IPS-NIHi7 (cell line): ENCODE data around the gene CUL5.
A peak's percentile ranks its signal among the peaks of the same experiment; 100 is the strongest.

ENCODE experiments used
- DNase-seq: peaks from one replicate; pipeline ENCODE4 v3.0.0; 2012; ENCODE audit warnings: mixed read lengths; ENCODE audit errors: extremely low spot score

Gene CUL5

DNA sequence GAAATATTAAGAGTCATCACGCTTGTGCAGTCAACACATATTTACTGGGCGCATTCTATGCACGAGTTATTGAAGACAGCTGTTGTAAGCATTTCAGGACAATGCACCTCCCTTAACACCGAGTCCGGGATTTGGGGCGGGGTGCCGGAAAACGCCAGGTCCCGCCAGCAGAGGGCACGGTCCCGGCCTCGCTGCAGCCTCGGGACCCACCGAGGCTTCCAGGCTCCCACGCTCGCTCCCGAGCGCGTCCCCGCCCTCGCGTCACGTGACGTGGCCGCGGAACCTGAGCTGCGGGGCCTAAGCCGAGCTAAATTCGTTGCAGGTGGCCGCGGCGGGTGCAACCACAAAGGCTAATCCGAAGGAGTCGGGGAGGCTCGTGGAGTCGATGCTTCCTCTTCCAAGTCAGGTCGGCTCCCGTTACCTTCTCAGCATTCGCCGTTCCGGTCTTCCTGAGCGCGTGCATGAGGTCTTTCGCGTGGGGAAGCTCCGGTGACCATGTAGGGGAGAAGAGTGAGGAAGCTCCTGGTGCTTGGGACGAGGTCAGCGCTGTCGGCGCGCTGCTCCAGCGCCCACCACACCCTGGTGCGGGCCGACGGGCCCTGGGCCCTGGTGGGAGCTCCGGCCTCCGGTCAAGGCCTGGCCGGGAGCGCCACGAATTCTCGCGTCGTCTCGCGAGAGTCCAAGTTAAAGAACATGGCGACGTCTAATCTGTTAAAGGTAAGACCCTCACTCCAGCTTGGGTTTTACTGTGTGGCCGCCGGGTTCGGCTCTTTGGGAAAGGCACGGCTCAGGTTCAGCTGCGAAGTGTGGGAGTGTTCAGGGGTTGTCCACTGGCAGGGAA is at the start of gene CUL5:
TSS of gene CUL5 (plus strand) at position 243 of the 841 bp plus-strand sequence. CDS start at position 694, 451 bp downstream.
- DNase-seq, result peak; percentile 90

DNA sequence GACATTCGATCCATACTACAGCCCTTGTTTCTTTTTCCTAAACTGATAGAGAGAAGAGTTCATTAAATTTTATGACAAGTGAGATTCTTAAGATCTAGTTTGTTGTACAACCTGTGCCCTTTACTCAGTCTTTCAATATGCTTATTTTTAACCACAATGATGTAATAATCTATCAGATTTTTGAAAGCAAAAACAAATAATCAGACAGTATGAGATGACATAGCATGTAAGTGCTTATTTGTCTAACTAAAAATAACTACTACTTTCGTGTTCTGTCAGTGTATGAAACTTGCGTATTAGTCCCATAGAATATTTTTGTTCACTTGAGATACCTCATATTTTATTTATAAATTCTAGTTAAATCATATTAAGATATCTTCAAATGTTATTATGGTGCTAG is 47.2 kb upstream of the CUL5 start:
- no peak for DNase-seq

DNA sequence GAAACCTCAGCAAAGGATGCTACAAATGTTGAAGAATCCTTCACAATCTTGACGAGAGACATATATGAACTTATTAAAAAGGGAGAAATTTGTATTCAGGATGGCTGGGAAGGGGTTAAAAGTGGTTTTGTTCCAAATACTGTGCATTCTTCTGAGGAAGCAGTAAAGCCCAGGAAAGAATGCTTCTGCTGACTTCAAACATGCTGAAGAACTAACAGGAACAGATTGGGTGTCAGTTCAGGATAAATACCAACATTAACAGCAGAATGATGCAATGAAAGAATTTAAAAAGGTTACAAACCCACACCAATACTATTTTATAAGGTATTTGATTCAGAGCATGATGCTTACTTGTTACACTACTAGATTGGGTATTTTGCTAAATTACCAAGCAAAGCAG is 46.5 kb upstream of the CUL5 start:
- DNase-seq, result no peak

DNA sequence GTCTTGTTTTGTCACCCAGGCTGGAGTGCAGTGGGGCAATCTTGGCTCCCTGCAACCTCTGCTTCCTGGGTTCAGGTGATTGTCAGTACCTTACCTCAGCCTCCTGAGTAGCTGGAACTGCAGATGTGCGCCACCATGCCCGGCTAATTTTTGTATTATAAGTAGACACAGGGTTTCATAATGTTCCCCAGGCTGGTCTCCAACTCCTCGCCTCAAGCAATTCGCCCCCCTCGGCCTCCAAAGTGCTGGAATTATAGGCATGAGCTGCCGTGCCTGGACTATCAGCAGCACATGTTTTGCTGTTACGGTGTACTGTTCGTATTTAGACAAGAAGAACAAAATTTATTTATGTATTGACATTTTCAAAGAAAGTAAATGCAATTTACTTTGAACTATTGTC is 45.6 kb upstream of the CUL5 start:
- DNase-seq, result no peak

DNA sequence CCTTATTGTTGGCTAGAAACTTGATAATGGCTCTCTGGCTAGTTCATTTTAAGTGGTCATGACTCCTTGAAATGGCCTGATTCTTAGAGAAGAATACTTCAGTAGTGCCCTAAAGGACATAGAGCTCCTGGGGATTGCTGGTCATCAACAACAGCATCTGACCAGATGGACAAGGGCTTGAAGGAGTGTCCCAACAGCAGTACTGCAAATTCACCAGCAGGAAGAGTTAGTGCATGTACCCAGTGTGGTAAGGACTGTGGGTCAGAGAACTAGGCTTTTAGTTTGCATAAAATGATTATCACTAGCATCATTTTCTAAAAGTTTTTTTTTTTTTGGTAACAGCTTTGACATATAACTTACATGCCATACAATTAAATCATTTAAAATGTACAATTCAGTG is 39.5 kb upstream of the CUL5 start:
- peak; percentile 35 for DNase-seq

DNA sequence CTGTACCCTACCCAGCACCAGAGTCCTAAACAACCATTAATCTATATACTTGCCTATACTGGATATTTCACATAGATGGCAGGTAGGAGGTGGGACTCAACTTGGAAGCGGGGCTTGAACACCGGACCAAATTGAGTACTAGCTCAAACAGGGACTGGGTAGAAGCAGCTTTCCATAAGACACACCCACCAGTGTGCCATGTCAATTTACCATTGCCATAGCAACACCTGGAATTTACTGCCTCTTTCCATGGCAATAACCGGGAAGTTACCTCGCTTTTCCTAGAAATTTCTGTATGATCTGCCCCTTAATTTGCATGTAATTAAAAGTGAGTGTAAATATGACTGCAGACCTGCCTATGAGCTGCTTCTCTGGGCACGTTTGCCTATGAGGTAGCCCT is 38.6 kb upstream of the CUL5 start:
- no peak for DNase-seq

DNA sequence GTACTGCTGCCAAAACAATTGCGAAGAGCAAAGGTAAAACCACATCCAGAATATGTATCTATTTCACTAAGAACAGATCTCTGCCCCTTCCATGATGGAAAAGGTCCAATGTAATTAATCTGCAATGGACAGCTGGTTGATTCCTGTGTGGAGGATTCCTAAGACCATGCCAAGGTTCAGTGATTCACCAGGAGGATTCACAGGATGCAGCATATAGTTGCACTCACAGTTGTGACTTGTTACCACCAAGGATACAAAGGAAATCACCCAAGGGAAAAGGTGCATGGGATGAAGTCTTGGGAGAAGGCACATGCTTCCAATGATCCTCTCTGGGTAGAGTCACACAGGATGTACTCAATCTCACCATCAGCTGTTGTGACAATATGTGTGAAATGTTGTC is 35.1 kb upstream of the CUL5 start:
- DNase-seq, result no peak

DNA sequence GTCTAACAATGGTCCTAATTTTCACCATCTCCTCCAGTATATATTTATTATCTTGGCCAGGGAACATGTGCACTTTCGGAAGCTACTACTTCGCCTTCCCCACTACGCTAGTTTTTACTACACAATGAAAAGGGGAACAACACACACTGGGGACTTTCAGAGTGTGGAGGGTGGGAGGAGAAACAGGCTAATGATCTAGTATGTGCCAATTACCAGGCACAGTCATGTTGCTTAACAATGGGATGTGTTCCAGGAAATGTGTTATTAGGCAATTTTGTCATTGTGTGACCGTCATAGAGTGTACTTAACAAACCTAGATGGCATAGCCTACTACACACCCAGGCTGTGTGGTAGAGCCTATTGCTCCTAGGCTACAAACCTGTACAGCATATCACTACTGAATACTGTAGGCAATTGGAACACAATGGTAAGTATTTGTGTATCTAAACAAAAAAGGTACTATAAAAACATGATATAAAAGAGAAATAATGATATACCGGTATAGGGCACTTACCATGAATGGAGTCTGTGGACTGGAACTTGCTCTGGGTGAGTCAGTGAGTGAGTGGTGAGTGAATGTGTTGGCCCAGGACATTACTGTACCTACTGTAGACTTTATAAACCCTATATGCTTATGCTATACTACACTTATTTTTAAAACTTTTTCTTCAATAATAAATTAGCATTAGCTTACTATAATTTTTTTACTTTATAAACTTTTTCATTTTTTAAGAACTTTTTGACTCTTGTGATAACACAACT is 20.1 kb upstream of the CUL5 start:
- no peak for DNase-seq

DNA sequence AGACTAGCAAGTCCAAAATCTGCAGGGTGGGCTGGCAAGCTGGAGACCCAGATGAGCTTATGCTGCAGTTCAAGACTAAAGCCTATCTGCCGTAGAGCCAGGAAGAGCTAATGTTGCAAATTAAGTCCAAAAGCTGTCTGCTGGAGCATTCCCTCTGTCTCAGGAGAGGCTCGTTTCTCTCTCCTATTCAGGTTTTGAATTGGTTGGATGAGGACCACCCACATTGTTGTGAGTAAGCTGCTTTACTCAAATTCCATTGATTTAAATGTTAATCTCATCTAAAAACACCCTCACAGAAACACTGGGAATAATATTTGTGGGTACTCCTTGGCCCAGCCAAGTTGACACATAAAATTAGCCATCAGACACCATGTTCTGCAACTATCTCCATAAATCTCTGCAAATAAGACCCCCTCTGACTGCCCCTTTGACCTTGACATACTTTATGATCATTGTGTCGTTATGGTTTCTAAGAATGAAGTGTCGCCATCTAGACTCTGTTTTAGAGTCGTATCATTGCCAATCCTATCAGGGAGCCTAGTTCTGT is 16.8 kb upstream of the CUL5 start:
- DNase-seq, result peak; percentile 30

DNA sequence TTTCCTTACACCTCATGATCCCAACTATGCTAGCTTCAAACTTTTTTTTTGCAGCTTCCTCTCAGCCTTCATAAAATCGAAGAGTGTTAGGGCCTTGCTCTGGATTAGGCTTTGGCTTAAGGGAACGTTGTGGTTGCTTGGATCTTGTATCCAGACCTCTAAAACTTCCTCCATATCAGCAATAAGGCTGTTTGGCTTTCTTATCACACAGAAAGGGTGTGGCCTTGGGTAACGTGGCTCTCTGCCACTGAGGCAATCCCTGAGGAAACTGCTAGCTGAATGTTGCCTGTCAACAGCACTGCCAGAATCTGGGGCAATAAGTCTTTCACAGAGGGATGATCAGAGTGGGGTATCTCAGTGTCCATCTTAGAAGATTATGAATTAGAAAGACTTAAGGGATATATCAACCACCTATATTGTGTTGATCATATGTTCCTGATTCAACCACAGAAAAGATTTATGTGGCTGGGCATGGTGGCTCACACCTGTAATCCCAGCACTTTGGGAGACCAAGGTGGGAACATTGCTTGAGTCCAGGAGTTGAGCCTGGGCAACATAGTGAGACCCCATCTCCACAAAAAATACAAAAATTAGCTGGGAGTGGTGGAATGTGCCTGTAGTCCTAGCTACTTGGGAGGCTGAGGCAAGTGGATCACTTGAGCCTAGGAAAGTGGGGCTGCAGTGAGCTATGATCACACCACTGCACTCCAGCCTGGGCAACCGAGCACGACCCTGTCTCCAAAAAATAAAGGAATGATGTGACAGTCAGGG is 12.5 kb upstream of the CUL5 start:
- no peak for DNase-seq

DNA sequence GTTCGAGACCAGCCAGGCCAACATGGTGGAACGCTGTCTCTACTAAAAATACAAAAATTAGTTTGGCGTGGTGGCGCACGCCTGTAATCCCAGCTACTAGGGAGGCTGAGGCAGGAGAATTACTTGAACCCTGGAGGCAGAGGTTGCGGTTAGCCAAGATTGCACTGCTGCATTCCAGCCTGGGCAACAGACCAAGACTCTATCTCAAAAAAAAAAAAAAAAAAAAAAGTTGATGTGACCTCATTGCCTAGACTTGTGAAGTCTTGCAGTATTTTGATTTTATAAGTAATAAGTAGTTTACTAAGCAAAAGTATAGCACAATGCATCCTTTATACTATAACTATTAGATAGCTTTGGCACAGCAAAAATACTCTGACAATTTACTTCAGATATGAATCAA is 9.9 kb upstream of the CUL5 start:
- no peak for DNase-seq

DNA sequence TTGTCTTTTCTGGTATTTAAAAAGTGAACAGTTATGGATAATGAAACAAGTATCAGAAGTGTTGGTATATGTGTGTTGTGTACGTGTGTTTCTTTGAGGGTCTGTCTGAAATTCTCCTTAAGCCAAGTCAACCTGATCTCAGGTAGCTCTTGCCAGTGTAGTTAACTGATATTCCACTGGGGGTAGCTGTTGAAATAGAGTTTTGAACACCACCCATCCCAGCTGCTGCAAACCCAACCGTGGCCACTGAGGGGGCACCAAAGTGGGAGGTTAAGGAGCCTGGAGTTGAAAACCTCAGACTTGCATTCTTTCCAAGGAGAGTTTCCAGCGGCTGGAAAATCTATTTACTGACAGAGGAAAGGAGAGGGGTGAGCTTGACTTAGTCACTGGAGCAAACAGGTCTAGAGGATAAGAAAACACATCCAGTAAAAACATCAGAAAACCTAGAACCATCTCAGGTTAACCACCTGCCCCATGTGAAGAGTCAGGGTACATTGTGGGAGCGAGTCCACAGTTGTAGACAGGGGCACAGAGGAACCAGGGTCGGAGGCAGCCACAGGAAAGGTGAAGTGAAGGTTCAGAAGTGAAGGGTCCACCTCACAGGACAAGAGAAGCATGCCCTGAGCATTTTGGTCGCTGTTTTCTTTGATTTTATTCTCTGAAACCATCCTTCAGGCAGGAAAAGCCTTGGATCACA is 8.8 kb upstream of the CUL5 start:
- peak; percentile 92 for DNase-seq

DNA sequence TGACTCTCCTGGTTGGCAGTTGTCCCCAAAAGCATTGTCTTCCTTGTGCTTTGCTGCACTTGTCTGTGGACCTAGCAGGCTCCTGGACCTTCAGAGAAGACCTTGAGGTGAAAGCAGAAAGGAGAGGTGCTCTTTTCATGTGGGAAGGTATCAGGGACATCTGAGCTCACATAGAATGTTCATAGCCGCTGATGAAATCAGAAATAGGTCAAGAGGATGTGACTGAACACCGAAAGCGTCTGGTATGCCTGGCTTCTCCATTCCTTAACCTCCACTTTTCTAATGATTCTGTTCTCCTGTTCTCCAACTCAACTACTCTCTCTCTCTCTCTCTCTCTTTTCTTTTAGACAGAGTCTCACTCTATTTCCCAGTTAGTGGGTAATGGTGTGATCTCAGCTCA is 6.2 kb upstream of the CUL5 start:
- no peak for DNase-seq

DNA sequence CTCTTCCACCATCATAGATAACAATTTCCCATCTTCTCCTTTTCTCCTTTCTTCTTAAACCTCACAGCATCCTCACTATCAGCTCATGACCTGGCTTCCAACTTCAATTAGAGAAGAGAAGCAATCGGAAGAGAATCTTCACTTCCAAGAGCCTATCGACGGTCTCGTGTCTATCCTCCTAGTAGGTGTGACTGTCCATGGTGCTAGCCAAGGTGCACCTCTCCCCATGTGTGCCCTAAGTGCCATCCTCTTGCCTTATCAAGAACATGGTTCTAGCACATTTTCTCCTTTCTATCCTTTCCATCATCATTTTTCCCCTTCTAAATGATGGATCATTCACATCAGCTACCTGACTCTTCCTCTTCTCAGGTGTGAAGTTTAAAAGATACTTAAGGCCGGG is 5.1 kb upstream of the CUL5 start:
- DNase-seq, result no peak

DNA sequence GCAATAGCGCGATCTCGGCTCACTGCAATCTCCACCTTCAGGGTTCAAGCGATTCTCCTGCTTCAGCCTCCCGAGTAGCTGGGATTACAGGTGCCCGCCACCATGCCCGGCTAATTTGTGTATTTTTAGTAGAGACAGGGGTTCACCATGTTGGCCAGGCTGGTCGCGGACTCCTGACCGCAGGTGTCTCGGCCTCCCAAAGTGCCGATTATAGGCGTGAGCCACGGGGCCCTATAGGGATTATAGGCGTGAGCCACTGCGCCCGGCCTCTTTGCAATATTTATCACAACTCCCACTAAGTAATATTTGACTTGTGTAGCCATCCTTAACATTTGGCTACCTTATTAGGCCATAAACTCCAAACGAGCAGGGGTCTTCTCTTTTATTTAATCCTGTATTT is 879 bp upstream of the CUL5 start:
- no peak for DNase-seq

DNA sequence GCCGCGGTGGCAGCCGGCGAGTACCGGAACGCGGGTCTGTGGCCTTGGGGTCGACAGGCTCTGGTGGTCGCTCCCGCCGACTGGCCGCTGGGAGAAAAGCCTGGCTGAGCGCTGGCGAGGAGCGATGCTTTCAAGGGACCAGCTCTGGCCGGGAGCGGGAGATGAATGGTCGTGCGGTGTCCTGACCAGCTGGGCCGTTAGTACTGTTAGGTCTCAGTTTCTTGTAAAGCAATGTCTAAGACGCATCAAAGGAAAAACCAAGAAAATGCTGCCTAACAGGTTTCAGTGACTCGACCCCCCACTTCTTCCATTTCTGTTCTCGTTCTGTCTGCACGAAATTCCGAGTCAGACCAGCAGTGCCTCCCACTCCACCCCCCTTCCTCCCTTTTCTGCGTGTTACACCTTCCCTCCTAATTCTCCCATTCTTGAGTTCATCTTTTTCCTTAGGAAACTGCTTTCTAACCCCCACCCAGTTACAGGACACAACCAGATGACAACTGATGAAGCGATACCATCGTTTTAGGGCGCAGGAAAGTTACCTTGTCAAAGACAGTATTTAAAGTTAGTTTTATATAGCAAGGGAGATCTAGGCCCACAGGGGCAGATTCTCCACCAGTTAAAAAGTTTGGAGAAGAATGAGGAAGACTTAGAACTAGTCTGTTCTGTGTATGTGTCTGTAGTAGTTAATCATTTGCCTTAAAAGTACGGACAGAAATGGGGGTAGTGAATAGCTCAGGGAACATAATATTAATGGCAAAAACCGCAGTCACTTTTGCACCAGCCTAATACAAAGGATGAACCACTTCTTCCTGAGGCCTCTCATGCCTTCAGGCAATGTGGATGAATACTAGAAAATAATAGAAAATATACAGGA is 1.0 kb downstream of the CUL5 start:
- DNase-seq, result peak; percentile 27

DNA sequence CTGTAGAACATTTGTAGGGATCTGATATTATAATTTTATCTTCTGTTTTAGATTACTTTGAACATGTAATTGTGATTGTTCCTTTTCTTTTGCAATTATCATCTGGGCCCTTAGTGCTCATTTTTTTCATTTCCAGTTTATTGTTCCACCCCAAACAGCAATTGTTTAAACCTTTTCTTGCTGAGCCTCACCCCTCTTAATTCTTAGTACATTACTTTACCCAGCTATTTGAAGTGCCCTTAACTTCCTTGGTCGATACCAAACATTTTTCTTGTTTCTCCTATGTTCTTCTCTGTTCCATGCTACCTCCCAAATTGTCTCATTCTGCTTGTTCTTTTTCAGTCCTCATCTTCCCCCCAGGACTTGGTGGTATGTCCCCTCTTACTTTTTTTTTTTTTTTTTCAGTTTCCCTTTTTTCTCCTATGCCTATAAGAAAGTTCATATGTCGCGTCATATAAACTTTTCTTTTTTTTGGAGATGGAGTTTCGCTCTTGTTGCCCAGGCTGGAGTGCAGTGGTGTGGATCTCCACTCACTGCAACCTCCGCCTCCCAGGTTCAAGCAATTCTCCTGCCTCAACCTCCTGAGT is 3.5 kb downstream of the CUL5 start:
- no peak for DNase-seq

DNA sequence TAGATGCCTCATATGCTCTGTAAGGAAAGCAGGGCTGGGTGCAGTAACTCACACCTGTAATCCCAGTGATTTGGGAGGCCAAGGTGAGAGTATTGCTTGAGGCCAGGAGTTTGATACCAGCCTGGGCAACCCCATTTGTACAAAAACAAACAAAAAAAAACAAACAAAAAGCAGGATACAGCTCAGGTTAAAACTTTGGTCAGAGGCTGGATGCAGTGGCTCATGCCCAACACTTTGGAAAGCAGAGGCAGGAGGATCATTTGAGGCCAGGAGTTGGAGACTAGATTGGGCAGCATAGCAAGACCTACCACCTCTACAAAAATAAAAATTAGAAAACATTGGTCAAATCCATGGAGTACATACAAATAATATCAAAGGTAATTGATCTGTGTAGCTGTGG is 7.9 kb downstream of the CUL5 start:
- no peak for DNase-seq

DNA sequence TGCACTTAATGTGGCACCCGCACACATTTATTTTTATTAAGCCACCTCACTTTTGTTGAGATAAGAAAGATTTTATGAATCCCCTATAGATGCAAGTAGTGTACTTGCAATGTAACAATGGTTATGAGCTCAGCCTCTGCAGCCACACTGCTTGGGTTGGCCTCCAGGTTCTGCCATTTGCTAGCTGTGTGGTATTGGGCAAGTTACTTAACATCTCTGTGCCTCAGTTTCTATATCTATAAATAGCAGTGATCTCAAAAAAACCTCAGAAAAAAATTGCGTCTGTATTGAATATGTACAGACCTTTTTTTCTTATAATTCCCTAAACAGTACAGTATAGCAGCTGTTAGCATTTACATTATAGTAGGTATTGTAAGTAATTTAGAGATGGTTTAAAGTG is 10.0 kb downstream of the CUL5 start:
- DNase-seq, result no peak

DNA sequence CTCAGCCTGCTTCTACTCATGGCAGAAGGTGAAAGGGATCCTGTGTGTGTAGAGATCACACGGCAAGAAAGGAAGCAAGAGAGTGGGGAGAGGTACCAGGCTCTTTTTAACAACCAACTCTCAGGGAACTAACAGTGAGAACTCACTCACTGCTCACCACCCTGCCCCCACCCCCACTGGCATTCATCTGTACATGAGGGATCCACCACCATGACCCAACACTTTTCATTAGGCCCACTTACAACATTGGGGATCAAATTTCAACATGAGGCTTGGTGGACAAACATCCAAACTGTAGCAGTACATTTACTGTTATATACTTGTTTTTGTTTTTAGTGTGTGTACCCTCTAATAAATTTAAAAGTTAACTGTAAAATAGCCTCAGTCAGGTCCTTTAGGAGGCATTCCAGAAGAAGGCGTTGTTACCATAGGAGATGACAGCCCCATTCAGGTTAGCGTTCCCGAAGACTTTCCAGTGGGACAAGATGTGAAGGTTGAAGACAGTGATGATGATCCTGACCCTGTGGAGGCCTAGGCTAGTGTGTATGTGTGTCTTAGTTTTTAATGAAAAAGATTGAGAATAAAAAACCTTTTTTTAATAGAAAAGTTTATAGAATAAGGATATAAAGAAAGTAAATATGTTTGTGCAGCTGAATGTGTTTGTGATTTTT is 11.3 kb downstream of the CUL5 start:
- no peak for DNase-seq
